Calu3 (cell line): Measurements from ENCODE around the gene ARHGAP6. TPM values are rescaled to one million over a fixed set of nuclear protein-coding genes. Genes with fewer than 3 reads are reported as not detected.

Experiments used
- BruUV-seq: library from RNA; stranded (reverse); fragments of 400-500 nt; replicated peaks from 2 replicates; lab custom pipeline; 2021; lab: Mats Ljungman, UMichigan
- CTCF ChIA-PET: fragments of 300-600 bp; sonication (Branson Sonifier 250); formaldehyde crosslinking; loops from one replicate; lab custom pipeline; 2022; ENCODE audit warnings: antibody characterized with exemption; lab: Charles Lee
- DNase-seq: peaks from one replicate; pipeline ENCODE4 v3.0.0; 2022
- H3K27ac Mint-ChIP-seq: one replicate; pipeline ENCODE4 v1.8.0; 2022; ENCODE audit warnings: mixed read lengths; ENCODE audit not compliant: unreplicated experiment
- H3K27me3 Mint-ChIP-seq: one replicate; pipeline ENCODE4 v1.8.0; 2022; ENCODE audit warnings: mixed read lengths; ENCODE audit not compliant: unreplicated experiment
- H3K36me3 Mint-ChIP-seq: one replicate; pipeline ENCODE4 v1.8.0; 2022; ENCODE audit warnings: mild to moderate bottlenecking, moderate library complexity, mixed read lengths; ENCODE audit not compliant: insufficient read depth, unreplicated experiment
- H3K4me1 Mint-ChIP-seq: one replicate; pipeline ENCODE4 v1.8.0; 2022; ENCODE audit warnings: mild to moderate bottlenecking, low read depth, mixed read lengths; ENCODE audit not compliant: unreplicated experiment
- H3K4me3 Mint-ChIP-seq: one replicate; pipeline ENCODE4 v1.8.0; 2022; ENCODE audit warnings: mild to moderate bottlenecking, low read depth, moderate library complexity, mixed read lengths; ENCODE audit not compliant: unreplicated experiment
- H3K9me3 Mint-ChIP-seq: one replicate; pipeline ENCODE4 v1.8.0; 2022; ENCODE audit warnings: low read depth, mixed read lengths; ENCODE audit not compliant: unreplicated experiment
- intact Hi-C: fragments of 100-400 bp; cut with micrococcal nuclease; formaldehyde crosslinking; loops from one replicate; pipeline ENCODE4 v1.10.0; 2022; ENCODE audit not compliant: unreplicated experiment
- total RNA-seq: library from RNA; stranded (reverse); gene quantifications from 2 replicates; pipeline ENCODE4 v1.2.3, GENCODE V29; 2022
- TF ChIP-seq, protein P1 (sequence below): fragments of 200-600 bp; IDR thresholded peaks from one replicate; pipeline ENCODE4 v1.8.0; 2022; ENCODE audit warnings: antibody characterized with exemption; ENCODE audit not compliant: unreplicated experiment

The ARHGAP6 gene
- total RNA-seq, 1 experiment from 2014 or later: not detected

DNA sequence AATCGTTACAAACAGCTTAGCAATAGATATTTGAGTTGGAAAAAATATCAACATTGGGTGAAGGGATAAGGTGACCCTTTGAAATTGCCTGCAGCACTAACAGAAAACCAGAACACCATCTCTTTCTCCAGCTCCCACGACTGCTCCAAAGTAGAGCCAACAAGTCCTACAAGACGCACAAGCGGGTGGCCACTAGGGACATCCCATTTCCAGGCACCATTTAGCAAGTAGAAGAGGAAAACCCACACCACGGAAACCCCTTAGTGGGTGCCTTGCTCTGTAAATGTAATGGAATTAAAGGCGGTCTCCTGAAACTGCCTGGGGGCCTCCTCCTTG, 1.9 kb downstream of the ARHGAP6 start:
- peaks cover 97% of the 10 kb centered on the region for H3K27me3 Mint-ChIP-seq
- no peaks in the 10 kb centered on the region for H3K9me3 Mint-ChIP-seq
- intact Hi-C loops: no loop called here
- TF ChIP-seq, protein P1, sequence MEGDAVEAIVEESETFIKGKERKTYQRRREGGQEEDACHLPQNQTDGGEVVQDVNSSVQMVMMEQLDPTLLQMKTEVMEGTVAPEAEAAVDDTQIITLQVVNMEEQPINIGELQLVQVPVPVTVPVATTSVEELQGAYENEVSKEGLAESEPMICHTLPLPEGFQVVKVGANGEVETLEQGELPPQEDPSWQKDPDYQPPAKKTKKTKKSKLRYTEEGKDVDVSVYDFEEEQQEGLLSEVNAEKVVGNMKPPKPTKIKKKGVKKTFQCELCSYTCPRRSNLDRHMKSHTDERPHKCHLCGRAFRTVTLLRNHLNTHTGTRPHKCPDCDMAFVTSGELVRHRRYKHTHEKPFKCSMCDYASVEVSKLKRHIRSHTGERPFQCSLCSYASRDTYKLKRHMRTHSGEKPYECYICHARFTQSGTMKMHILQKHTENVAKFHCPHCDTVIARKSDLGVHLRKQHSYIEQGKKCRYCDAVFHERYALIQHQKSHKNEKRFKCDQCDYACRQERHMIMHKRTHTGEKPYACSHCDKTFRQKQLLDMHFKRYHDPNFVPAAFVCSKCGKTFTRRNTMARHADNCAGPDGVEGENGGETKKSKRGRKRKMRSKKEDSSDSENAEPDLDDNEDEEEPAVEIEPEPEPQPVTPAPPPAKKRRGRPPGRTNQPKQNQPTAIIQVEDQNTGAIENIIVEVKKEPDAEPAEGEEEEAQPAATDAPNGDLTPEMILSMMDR: no peak
- CTCF ChIA-PET: no interaction called here
- H3K36me3 Mint-ChIP-seq: no peaks in the 10 kb centered on the region
- H3K27ac Mint-ChIP-seq: no peak overlapping the region
- DNase-seq: no peak
- H3K4me3 Mint-ChIP-seq: peak overlapping the region; percentile 79
- H3K4me1 Mint-ChIP-seq: no peaks in the 10 kb centered on the region
- BruUV-seq: no TSS peak

DNA sequence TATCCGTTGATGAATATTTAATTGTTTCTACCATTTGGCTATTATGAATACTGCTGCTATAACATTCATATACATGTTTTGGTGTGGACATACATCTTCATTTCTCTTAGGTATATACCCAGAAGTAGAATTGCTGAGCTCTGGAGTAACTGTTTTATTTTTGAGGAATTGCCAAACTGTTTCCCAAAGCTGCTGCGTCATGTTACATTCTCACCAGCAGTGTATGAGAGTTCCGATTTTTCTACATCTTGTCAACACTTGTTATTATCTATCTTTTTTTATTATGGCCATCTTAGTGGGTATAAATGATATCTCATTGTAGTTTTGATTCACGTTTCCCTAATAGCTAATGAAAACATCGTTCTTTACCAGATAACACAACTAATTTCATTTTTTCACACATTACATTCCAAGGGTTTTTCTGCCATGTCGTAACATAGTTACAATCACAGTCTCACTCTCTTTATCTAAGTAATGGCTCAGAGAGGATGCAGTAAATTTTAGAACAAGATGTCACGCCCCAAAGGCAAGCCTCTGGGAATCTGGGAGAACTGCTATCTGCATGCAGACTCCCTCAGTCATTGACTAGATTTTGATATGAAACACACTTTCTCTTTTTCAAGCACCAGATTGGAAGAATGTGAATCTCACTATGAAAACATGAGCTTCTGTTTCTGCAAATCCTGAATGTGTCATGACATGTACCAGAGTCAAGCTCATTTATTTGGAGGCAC, 10.3 kb downstream of the ARHGAP6 start:
- H3K4me1 Mint-ChIP-seq: no peaks in the 10 kb centered on the region
- no peak for DNase-seq
- CTCF ChIA-PET: no interaction called here
- BruUV-seq: no TSS peak
- H3K36me3 Mint-ChIP-seq: no peaks in the 10 kb centered on the region
- H3K27ac Mint-ChIP-seq: no peak overlapping the region
- no peaks in the 10 kb centered on the region for H3K9me3 Mint-ChIP-seq
- TF ChIP-seq, protein P1: no peak
- peaks cover 89% of the 10 kb centered on the region for H3K27me3 Mint-ChIP-seq
- intact Hi-C loops: no loop called here
- no peak overlapping the region for H3K4me3 Mint-ChIP-seq

DNA sequence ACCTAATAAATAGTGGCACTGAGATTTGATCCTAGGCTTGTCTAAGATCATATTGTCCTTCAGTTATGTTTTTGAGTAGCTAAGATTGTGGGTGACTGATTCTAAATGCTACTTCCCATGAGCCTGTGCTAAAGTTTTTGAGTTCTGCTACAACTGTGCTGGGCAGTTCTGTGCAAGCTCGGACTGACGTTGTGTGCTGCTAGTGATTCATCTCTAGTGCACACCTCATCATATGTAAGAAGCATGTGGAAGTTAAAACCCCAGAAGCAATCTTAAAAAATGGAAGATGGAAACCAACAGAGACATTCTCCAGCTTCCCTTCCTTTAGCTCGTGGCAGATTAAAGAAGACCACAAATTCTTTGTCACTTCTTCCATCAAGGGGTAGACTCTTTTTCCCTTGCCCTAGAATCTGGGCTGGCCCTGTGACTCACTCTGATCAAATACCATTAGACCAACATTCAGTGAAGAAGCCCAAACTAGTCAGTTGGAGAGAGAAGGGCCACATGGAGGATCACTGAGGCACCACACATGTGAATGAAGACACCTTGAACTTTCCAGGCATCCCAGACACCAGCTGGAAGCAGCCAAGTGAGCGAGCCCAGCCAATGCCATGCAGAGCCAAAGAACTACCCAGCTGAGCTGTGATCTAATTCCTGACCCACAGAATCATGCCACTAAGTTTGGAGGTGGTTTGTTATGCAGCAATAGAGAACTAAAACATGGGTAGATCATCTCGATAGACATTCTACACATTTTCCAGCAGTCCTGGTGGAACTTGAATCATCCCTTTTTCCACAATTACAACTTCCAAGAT, 16.8 kb downstream of the ARHGAP6 start:
- Mint-ChIP-seq H3K9me3 (no peaks in the 10 kb centered on the region), H3K4me1 (no peaks in the 10 kb centered on the region), H3K4me3 (no peak overlapping the region), H3K27ac (no peak overlapping the region), H3K36me3 (no peaks in the 10 kb centered on the region), H3K27me3 (peaks cover 83% of the 10 kb centered on the region)
- intact Hi-C loops: no loop called here
- CTCF ChIA-PET: no interaction called here
- TF ChIP-seq, protein P1: no peak
- DNase-seq: no peak
- no TSS peak for BruUV-seq

DNA sequence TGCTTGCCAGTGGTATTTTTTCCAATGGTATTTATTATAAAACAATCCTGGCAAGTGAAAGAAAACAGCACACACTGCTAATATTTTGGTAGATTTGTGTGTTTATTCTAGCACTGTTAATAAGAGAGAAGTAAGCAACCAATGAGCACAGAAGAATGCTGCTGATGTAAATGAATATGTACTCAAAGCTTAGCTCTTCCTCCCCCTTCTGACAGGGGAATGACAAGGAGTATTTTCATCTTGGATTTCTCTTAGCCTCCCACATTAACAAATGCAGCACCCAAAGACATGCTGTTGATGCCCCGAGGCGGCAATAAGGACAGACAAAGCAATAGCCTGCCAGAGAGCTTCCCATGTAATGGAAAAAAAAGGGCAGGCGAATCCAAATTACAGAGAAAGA, 18.6 kb downstream of the ARHGAP6 start:
- Mint-ChIP-seq H3K27me3 (peaks cover 84% of the 10 kb centered on the region), H3K36me3 (no peaks in the 10 kb centered on the region), H3K27ac (no peak overlapping the region), H3K4me1 (no peaks in the 10 kb centered on the region), H3K4me3 (no peak overlapping the region), H3K9me3 (no peaks in the 10 kb centered on the region)
- CTCF ChIA-PET: interaction anchor here (0.6 kb wide), 1 partner anchor 917 kb away, joined by 4 read pairs; no protein-coding TSS in a partner anchor
- intact Hi-C loops: no loop called here
- DNase-seq: no peak
- BruUV-seq: no TSS peak
- TF ChIP-seq, protein P1: no peak
